ENCODE data around the gene TUBA4A.

GRCh38 chr2:219293736-219294231, 40.1 kb upstream of the TUBA4A start:
- TF ChIP-seq, protein P1, sequence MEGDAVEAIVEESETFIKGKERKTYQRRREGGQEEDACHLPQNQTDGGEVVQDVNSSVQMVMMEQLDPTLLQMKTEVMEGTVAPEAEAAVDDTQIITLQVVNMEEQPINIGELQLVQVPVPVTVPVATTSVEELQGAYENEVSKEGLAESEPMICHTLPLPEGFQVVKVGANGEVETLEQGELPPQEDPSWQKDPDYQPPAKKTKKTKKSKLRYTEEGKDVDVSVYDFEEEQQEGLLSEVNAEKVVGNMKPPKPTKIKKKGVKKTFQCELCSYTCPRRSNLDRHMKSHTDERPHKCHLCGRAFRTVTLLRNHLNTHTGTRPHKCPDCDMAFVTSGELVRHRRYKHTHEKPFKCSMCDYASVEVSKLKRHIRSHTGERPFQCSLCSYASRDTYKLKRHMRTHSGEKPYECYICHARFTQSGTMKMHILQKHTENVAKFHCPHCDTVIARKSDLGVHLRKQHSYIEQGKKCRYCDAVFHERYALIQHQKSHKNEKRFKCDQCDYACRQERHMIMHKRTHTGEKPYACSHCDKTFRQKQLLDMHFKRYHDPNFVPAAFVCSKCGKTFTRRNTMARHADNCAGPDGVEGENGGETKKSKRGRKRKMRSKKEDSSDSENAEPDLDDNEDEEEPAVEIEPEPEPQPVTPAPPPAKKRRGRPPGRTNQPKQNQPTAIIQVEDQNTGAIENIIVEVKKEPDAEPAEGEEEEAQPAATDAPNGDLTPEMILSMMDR (IDR thresholded peaks at IDR 0.05) = no peak
- no peak for TF ChIP-seq POLR2A (IDR thresholded peaks at IDR 0.05)

All from vagina (tissue), 2 donors.